NT2/D1 (cell line): ENCODE data around the gene SLC35F3.
A peak's percentile ranks its signal among the peaks of the same experiment; 100 is the strongest.

Experiments used
- DNase-seq: peaks from one replicate; pipeline ENCODE4 v3.0.0-alpha.2; 2011; ENCODE audit warnings: low read depth, low spot score
- H3K27me3 ChIP-seq: 2 replicates; pipeline ENCODE4 v1.6.0; 2011; ENCODE audit warnings: mild to moderate bottlenecking; ENCODE audit not compliant: insufficient read length, insufficient read depth
- H3K36me3 ChIP-seq: 2 replicates; pipeline ENCODE4 v1.6.1; 2011; ENCODE audit warnings: mild to moderate bottlenecking, low read length, mixed read lengths; ENCODE audit not compliant: insufficient read depth, insufficient read length
- H3K4me1 ChIP-seq: 2 replicates; pipeline ENCODE4 v1.5.1; 2011; ENCODE audit not compliant: insufficient read depth, insufficient read length
- H3K4me3 ChIP-seq: 2 replicates; pipeline ENCODE4 v1.5.1; 2011; ENCODE audit warnings: low read depth; ENCODE audit not compliant: insufficient read length
- H3K9ac ChIP-seq: 2 replicates; pipeline ENCODE4 v1.6.0; 2011; ENCODE audit warnings: low read depth; ENCODE audit not compliant: insufficient read length
- H3K9me3 ChIP-seq: 2 replicates; pipeline ENCODE4 v1.5.1; 2011; ENCODE audit warnings: mild to moderate bottlenecking, low read length; ENCODE audit not compliant: insufficient read depth
- SUZ12 ChIP-seq: IDR thresholded peaks from 2 replicates; pipeline ENCODE4 v1.6.1; 2011; ENCODE audit not compliant: insufficient read length, insufficient read depth; ENCODE audit errors: extremely low read depth
- YY1 ChIP-seq: IDR thresholded peaks from 2 replicates; pipeline ENCODE4 v1.6.1; 2011; ENCODE audit not compliant: insufficient read length, insufficient read depth
- ZNF274 ChIP-seq: IDR thresholded peaks from 2 replicates; pipeline ENCODE4 v1.6.1; 2011; ENCODE audit warnings: mild to moderate bottlenecking, low read depth, low read length

The SLC35F3 gene

GRCh38 chr1:234221601-234222000 lies 317.1 kb downstream of the SLC35F3 start:
- TF ChIP-seq YY1 (no peak), ZNF274 (no peak), SUZ12 (no peak)
- H3K4me3 ChIP-seq = no peak overlapping the region
- H3K36me3 ChIP-seq = no peaks in the 10 kb centered on the region
- no peak for DNase-seq
- H3K9me3 ChIP-seq = no peaks in the 10 kb centered on the region
- no peaks in the 10 kb centered on the region for H3K4me1 ChIP-seq
- no peaks in the 10 kb centered on the region for H3K27me3 ChIP-seq
- H3K9ac ChIP-seq = no peak overlapping the region

GRCh38 chr1:234222561-234223280 lies 318.2 kb downstream of the SLC35F3 start:
- Histone ChIP-seq H3K4me1 (no peaks in the 10 kb centered on the region), H3K4me3 (no peak overlapping the region), H3K9me3 (no peaks in the 10 kb centered on the region), H3K9ac (no peak overlapping the region), H3K36me3 (no peaks in the 10 kb centered on the region), H3K27me3 (no peaks in the 10 kb centered on the region)
- TF ChIP-seq ZNF274 (no peak), SUZ12 (no peak), YY1 (no peak)
- no peak for DNase-seq

- no peaks in the 10 kb centered on the region for H3K9me3 ChIP-seq
- TF ChIP-seq ZNF274 = no peak
- TF ChIP-seq YY1 = no peak
- no peak for TF ChIP-seq SUZ12
- peak; percentile 94 for DNase-seq
These were observed 321.8 kb downstream of the SLC35F3 start for GRCh38 chr1:234226113-234226818.

GRCh38 chr1:234226819-234227165 lies 322.3 kb downstream of the SLC35F3 start:
- no peak overlapping the region for H3K9ac ChIP-seq
- H3K4me1 ChIP-seq = no peaks in the 10 kb centered on the region
- H3K27me3 ChIP-seq = no peaks in the 10 kb centered on the region
- no peaks in the 10 kb centered on the region for H3K36me3 ChIP-seq
- DNase-seq = no peak
- TF ChIP-seq YY1 (no peak), SUZ12 (no peak), ZNF274 (no peak)
- H3K4me3 ChIP-seq = no peak overlapping the region
- no peaks in the 10 kb centered on the region for H3K9me3 ChIP-seq

More at GRCh38 chr1:234226113-234226818, 321.8 kb downstream of the SLC35F3 start:
- no peak overlapping the region for H3K9ac ChIP-seq
- no peaks in the 10 kb centered on the region for H3K27me3 ChIP-seq
- H3K36me3 ChIP-seq = no peaks in the 10 kb centered on the region
- no peaks in the 10 kb centered on the region for H3K4me1 ChIP-seq
- no peak overlapping the region for H3K4me3 ChIP-seq

GRCh38 chr1:234229581-234230387 lies 325.3 kb downstream of the SLC35F3 start:
- H3K36me3 ChIP-seq = no peaks in the 10 kb centered on the region
- H3K4me1 ChIP-seq = no peaks in the 10 kb centered on the region
- DNase-seq = no peak
- TF ChIP-seq ZNF274 (no peak), YY1 (no peak), SUZ12 (no peak)
- no peak overlapping the region for H3K4me3 ChIP-seq
- no peaks in the 10 kb centered on the region for H3K27me3 ChIP-seq
- no peaks in the 10 kb centered on the region for H3K9me3 ChIP-seq
- H3K9ac ChIP-seq = no peak overlapping the region

- Histone ChIP-seq H3K4me3 (no peak overlapping the region), H3K36me3 (no peaks in the 10 kb centered on the region), H3K9ac (no peak overlapping the region), H3K4me1 (no peaks in the 10 kb centered on the region), H3K27me3 (no peaks in the 10 kb centered on the region), H3K9me3 (no peaks in the 10 kb centered on the region)
- no peak for DNase-seq
- TF ChIP-seq ZNF274 = no peak
- TF ChIP-seq YY1 = no peak
- TF ChIP-seq SUZ12 = no peak
These were observed 326.0 kb downstream of the SLC35F3 start for GRCh38 chr1:234230414-234230862.
